Heart left ventricle (tissue), 16 donors: ENCODE results near the gene HTR4. TPM values are rescaled to one million over a fixed set of nuclear protein-coding genes. Genes with fewer than 3 reads are reported as not detected.

Experiments used
- ATAC-seq, 4 donors: fragments of 200-7000 bp; cut with Tn5 transposase; one replicate each; pipeline ENCODE4 v1.9.1; 2020 to 2022; ENCODE audit warnings: moderate library complexity in 4 of 4, mild to moderate bottlenecking in 3 of 4, moderate number of reproducible peaks in 1 of 4
- DNase-seq, 5 donors: peaks; one replicate each; pipeline ENCODE4 v3.0.0-alpha.2; 2020
- H3K27ac ChIP-seq, 12 donors: fragments of 200-600 bp; sonication (generic) in 4 of 12; one replicate each; pipeline versions ENCODE4 v1.5.0 to v1.8.0; 2016 to 2022; ENCODE audit warnings: mild to moderate bottlenecking in 2 of 12
- H3K27me3 ChIP-seq, 9 donors: fragments of 200-600 bp; sonication (generic) in 2 of 9; one replicate each; pipeline versions ENCODE4 v1.5.1 to v1.8.0; 2016 to 2022; ENCODE audit warnings: mild to moderate bottlenecking in 3 of 9
- H3K36me3 ChIP-seq, 9 donors: fragments of 200-600 bp; sonication (generic) in 2 of 9; one replicate each; pipeline versions ENCODE4 v1.5.0 to v1.8.0; 2018 to 2022; ENCODE audit warnings: mild to moderate bottlenecking in 2 of 9
- H3K4me1 ChIP-seq, 12 donors: fragments of 200-600 bp; sonication (generic) in 4 of 12; one replicate each; pipeline versions ENCODE4 v1.5.0 to v1.8.0; 2016 to 2022; ENCODE audit warnings: mild to moderate bottlenecking in 3 of 12
- H3K4me3 ChIP-seq, 12 donors: fragments of 200-600 bp; sonication (generic) in 4 of 12; one replicate each; pipeline versions ENCODE4 v1.5.0 to v1.8.0; 2017 to 2022; ENCODE audit warnings: mild to moderate bottlenecking in 9 of 12, moderate library complexity in 4 of 12
- H3K9me3 ChIP-seq, 12 donors: fragments of 200-600 bp; sonication (generic) in 4 of 12; one replicate each; pipeline versions ENCODE4 v1.5.0 to v1.8.0; 2016 to 2022; ENCODE audit warnings: mild to moderate bottlenecking in 1 of 12
- POLR2A ChIP-seq, 2 donors: fragments of 450-650 bp; IDR thresholded peaks; one replicate each; pipeline ENCODE4 v1.6.1; 2017; ENCODE audit warnings: antibody characterized with exemption in 2 of 2, mild to moderate bottlenecking in 2 of 2, moderate library complexity in 2 of 2
- WGBS, 4 donors: extraction: QIAGEN DNeasy Blood & Tissue Kit in 2 of 4; methylation state at CpG; one replicate each; pipeline versions ENCODE4 v1.1.5 to v1.1.7; 2013 to 2018; 5-methylcytosine and 5-hydroxymethylcytosine counted together
- intact Hi-C, 10 donors: fragments of 100-400 bp; cut with DNase I; formaldehyde crosslinking; loops; one replicate each; pipeline versions ENCODE4 v1.11.1 to v1.14.2; 2022
- polyA plus RNA-seq, 2 donors: library from polyadenylated mRNA; stranded (reverse); fragments of 200-250 nt; gene quantifications; one replicate each; pipeline ENCODE4 v1.2.3, GENCODE V29; 2013
- total RNA-seq, 9 donors: library from RNA; depleted of rRNA in 2 of 9; stranded (reverse); fragments of >200 nt in 2 of 9; fragmentation: NEBNext Ultra II Directional in 3 of 9; extraction: Animal tissue kit (Norgen Biotek cat#: 25700) in 3 of 9; gene quantifications; one replicate each; pipeline versions ENCODE4 v1.1.0 to v1.2.4, GENCODE V29; 2016 to 2023
- TF ChIP-seq, protein P1 (sequence below), 12 donors: fragments of 200-600 bp; sonication (generic) in 4 of 12; IDR thresholded peaks; one replicate each; pipeline versions ENCODE4 v1.5.0 to v1.8.0; 2018 to 2022; ENCODE audit warnings: antibody characterized with exemption in 12 of 12, mild to moderate bottlenecking in 5 of 12
- donor health status: ischemic (EF 13 %, LVEDD 7.1; RV severe dilation, severe dysfunction).
- donor health status: healthy with polysubstance abuse.
- donor health status: DM: no; HTN: yes; CAD: no.
- donor health status: DM: no; HTN: no; CAD: no.
- donor health status: ischemic (EF 25% LVEDD 6.9; RV normal size, moderate dysfunction).
- donor health status: ischemic (EF 25% LVEDD 5.7; RV mildly dilated, moderate dysfunction).
- donor health status: healthy.
- donor health status: DM: yes; HTN: yes; CAD: no.
- donor health status: ischemic (EF 35%, LVEDD 5.7; RV mildly dilated, moderate dysfunction).
- donor health status: nonischemic (EF 11% LVEDD 7.7; RV severe dilation, severe dysfunction).
- donor health status: DM: yes; HTN: yes; CAD: no.
- donor health status: PGD.
- donor health status: ischemic (EF 29% LVEDD 5.4; RV normal size, mild dysfunction).
- donor health status: nonischemic (EF 23%, LVEDD 6.1; RV moderate dilation, normal function).

Gene HTR4
- total and polyA plus RNA-seq, 11 donors = 0.11 to 1.6 (median 0.27) TPM; not detected in 4

DNA sequence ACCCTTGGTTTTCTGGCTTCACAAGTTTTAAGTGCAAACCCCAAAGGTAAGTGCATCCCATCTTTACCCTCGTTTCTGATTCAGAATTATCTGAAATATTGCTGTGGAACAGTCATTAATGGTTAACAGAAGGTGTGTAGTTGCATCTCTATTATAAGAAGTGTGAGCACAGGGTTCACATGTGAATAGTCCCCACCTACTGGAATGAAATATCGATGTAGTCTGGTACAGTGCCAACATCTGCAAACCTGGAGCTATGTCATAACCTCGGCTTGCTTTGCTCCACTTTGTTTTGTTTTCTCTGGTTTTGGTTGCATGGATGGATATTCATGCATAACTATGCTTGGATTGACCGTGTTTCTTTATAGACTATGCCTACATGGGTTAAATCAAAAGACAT is 12.6 kb downstream of the HTR4 start:
- no peak for TF ChIP-seq POLR2A (IDR thresholded peaks at IDR 0.05)
- peaks cover 0 to 9% (median 0%) of the 10 kb centered on the region in 9 donors for H3K27me3 ChIP-seq

DNA sequence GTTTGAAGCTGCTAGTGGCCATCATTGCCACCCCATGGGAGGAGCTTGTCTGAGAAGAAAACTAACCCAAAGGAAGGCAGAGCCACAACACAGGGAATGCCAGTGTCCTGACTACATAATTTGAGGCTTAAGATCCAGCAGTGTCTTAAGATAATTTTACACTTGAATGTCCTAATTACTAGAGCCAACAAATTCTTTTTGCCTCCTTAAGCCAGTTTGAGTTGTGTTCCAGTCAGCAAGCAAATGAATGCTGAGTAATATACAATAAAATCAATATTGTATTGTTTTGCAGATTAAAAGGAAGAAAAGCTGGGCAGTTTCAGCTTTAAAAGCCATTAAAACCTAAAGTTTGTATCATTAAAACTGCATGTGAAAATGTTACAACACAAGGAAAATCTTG is 13.9 kb downstream of the HTR4 start:
- H3K36me3 ChIP-seq = no peaks in the 10 kb centered on the region
- no peak overlapping the region for H3K27ac ChIP-seq
- DNase-seq = no peak
- no peak overlapping the region for H3K4me3 ChIP-seq
- H3K9me3 ChIP-seq = no peaks in the 10 kb centered on the region
- intact Hi-C loops = no loop called here
- H3K4me1 ChIP-seq = no peaks in the 10 kb centered on the region
- H3K27me3 ChIP-seq = peaks cover 0 to 3% (median 0%) of the 10 kb centered on the region in 9 donors
- ATAC-seq = no peak
- no peak for TF ChIP-seq POLR2A (IDR thresholded peaks at IDR 0.05)
- TF ChIP-seq, protein P1, sequence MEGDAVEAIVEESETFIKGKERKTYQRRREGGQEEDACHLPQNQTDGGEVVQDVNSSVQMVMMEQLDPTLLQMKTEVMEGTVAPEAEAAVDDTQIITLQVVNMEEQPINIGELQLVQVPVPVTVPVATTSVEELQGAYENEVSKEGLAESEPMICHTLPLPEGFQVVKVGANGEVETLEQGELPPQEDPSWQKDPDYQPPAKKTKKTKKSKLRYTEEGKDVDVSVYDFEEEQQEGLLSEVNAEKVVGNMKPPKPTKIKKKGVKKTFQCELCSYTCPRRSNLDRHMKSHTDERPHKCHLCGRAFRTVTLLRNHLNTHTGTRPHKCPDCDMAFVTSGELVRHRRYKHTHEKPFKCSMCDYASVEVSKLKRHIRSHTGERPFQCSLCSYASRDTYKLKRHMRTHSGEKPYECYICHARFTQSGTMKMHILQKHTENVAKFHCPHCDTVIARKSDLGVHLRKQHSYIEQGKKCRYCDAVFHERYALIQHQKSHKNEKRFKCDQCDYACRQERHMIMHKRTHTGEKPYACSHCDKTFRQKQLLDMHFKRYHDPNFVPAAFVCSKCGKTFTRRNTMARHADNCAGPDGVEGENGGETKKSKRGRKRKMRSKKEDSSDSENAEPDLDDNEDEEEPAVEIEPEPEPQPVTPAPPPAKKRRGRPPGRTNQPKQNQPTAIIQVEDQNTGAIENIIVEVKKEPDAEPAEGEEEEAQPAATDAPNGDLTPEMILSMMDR (IDR thresholded peaks at IDR 0.05) = no peak

More for the DNA sequence above, 12.6 kb downstream of the HTR4 start:
- DNase-seq (no peak), ATAC-seq (no peak)
- no peak overlapping the region for H3K27ac ChIP-seq
- no peaks in the 10 kb centered on the region for H3K9me3 ChIP-seq
- H3K4me1 ChIP-seq = no peaks in the 10 kb centered on the region
- WGBS, 4 donors = 63 to 68% (median 66%) methylated on average over 4 of the region's 4 CpGs
- no peaks in the 10 kb centered on the region for H3K36me3 ChIP-seq
- H3K4me3 ChIP-seq = no peak overlapping the region
- intact Hi-C loops = no loop called here

DNA sequence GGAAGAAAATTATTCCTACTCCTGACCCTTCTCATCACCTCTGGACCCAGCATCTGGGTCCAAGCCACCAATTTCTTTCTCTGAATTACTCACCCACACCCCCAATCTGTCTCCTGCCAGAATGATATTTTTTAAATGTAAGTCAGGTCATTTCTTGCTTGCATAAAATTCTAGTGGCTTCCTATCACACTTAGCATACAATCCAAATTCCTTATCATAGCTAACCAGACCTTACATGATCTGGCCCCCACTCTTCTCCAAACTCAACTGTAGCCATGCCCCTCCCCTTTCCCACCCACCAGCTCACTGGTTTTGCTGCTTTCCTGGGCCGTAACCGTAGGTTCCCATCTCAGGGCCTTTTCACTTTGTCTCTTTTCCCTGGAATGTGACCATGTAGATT is 15.2 kb downstream of the HTR4 start:
- no peak for ATAC-seq
- Histone ChIP-seq H3K27ac (no peak overlapping the region), H3K4me3 (no peak overlapping the region), H3K36me3 (no peaks in the 10 kb centered on the region), H3K27me3 (no peaks in the 10 kb centered on the region), H3K9me3 (no peaks in the 10 kb centered on the region), H3K4me1 (no peaks in the 10 kb centered on the region)
- TF ChIP-seq, protein P1 (IDR thresholded peaks at IDR 0.05) = no peak
- no peak for TF ChIP-seq POLR2A (IDR thresholded peaks at IDR 0.05)
- no peak for DNase-seq
- intact Hi-C loops = no loop called here
- WGBS, 4 donors = 53 to 78% (median 65%) methylated on average over 2 of the region's 2 CpGs

DNA sequence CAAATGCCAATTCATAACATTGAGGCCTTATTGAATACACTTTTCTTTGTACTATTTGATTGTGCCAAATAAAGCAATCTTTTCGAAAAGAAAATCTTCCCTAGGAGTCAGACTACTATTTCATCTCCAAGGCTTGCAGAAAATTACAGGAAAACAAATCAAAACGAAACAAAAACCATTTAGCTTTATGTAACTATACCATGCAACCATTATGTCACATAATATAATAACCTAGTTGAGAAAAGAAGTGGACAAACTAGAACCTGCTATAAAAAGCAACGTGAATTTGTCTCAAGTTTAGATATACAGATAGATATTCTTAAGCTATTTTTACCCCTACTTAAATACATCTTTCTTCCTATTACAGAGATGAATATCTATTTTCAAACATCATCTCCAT is 18.0 kb downstream of the HTR4 start:
- no peak overlapping the region for H3K27ac ChIP-seq
- WGBS, 4 donors = 65 to 73% (median 68%) methylated on average over 3 of the region's 3 CpGs
- DNase-seq (no peak), ATAC-seq (no peak)
- no peak overlapping the region for H3K4me3 ChIP-seq
- intact Hi-C loops = no loop called here
- no peaks in the 10 kb centered on the region for H3K36me3 ChIP-seq
- TF ChIP-seq, protein P1 (IDR thresholded peaks at IDR 0.05) = no peak
- no peak for TF ChIP-seq POLR2A (IDR thresholded peaks at IDR 0.05)
- H3K4me1 ChIP-seq = no peaks in the 10 kb centered on the region
- no peaks in the 10 kb centered on the region for H3K27me3 ChIP-seq
- no peaks in the 10 kb centered on the region for H3K9me3 ChIP-seq

DNA sequence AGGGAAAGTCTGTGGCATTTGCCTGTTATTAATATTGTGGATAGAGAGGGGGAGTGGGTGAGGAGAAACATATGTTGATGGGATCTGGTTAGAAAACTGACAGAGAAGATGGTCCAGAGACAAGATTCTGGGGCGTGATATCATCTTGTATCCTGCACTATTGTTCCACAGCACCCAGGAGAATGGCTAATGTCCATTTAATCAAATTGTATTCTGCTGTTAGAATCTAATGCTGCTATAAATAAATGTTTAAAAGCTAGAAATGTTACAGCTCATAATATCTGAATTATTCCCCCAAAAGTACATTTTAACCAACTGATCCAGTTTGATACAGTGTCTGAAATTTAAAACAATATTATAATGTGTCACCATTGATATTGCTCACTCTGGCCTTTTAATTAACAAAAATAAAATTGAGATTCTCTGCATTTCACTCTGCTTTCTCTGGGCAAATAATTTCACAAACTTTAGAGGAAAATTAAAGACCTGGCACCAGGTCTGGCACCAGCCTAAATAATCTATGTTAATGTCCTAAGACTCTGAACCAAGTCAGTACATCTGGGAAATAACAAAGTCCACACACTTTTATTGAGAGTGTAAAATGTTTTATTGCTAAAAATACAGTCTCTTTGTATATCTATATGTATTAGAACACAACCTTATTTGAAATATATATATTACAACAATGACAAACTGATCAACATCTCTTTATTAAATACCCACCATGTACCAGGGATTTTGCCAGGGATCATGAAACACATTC is 18.8 kb downstream of the HTR4 start:
- intact Hi-C loops = no loop called here
- 60 to 78% (median 69%) methylated on average over 1 of the region's 1 CpG for whole genome bisulfite sequencing, 4 donors

More for the DNA sequence above, 18.8 kb downstream of the HTR4 start:
- H3K27me3 ChIP-seq = no peaks in the 10 kb centered on the region
- H3K4me3 ChIP-seq = no peak overlapping the region
- no peak overlapping the region for H3K27ac ChIP-seq
- H3K4me1 ChIP-seq = no peaks in the 10 kb centered on the region
- DNase-seq (no peak), ATAC-seq (no peak)
- TF ChIP-seq, protein P1 (IDR thresholded peaks at IDR 0.05) = no peak
- TF ChIP-seq POLR2A (IDR thresholded peaks at IDR 0.05) = no peak
- no peaks in the 10 kb centered on the region for H3K9me3 ChIP-seq
- H3K36me3 ChIP-seq = no peaks in the 10 kb centered on the region
